G401 (cell line): ENCODE measurements around the gene PHTF2. TPM values are rescaled to one million over a fixed set of nuclear protein-coding genes. Genes with fewer than 3 reads are reported as not detected.
"Not testable (repeated sequence)": the region's sequence is repeated elsewhere in the genome, so short reads cannot be mapped to it uniquely, and the experiment has no call there.

Experiments used
- DNase-seq: peaks from one replicate; pipeline ENCODE4 v3.0.0-alpha.2; 2015; ENCODE audit warnings: low spot score
- in situ Hi-C: cut with HindIII; loops from 2 replicates; pipeline ENCODE4 v1.10.0; 2016; ENCODE audit warnings: low sequenced_read_pairs, mixed read lengths
- total RNA-seq: library from RNA; depleted of rRNA; stranded (reverse); fragments of >200 nt; shearing (Covaris generic); gene quantifications from 2 replicates; pipeline ENCODE4 v1.2.3, GENCODE V29; 2014

PHTF2 gene
- total RNA-seq, 1 experiment from 2014 or later, result 7.1 TPM

- in situ Hi-C loops, result no loop called here
- no peak for DNase-seq
Measured at GRCh38 chr7:77863860-77864259, 65.3 kb downstream of the PHTF2 start.

GRCh38 chr7:77866370-77866769 is 67.8 kb downstream of the PHTF2 start:
- in situ Hi-C loops, result no loop called here

GRCh38 chr7:77866786-77867536 is 68.4 kb downstream of the PHTF2 start:
- in situ Hi-C loops, result no loop called here
- no peak for DNase-seq

More at GRCh38 chr7:77866370-77866769, 67.8 kb downstream of the PHTF2 start:
- DNase-seq, result no peak

- in situ Hi-C loops, result no loop called here
- no peak for DNase-seq
Measured at GRCh38 chr7:77867537-77867865, 68.9 kb downstream of the PHTF2 start.

- DNase-seq, in situ Hi-C loops: not testable (repeated sequence)
Measured at GRCh38 chr7:77872256-77872655, 73.7 kb downstream of the PHTF2 start.

- in situ Hi-C loops, DNase-seq: not testable (repeated sequence)
Measured at GRCh38 chr7:77873416-77874327, 75.1 kb downstream of the PHTF2 start.

- in situ Hi-C loops, result no loop called here
- DNase-seq, result no peak
Measured at GRCh38 chr7:77877791-77878190, 79.2 kb downstream of the PHTF2 start.

GRCh38 chr7:77878500-77878899 is 79.9 kb downstream of the PHTF2 start:
- in situ Hi-C loops, result no loop called here
- DNase-seq, result no peak

GRCh38 chr7:77879272-77879671 is 80.7 kb downstream of the PHTF2 start:
- in situ Hi-C loops, result no loop called here
- no peak for DNase-seq

- in situ Hi-C loops, result no loop called here
- no peak for DNase-seq
Measured at GRCh38 chr7:77881871-77882270, 83.3 kb downstream of the PHTF2 start.

- in situ Hi-C loops, result no loop called here
- no peak for DNase-seq
Measured at GRCh38 chr7:77885155-77885554, 86.6 kb downstream of the PHTF2 start.

GRCh38 chr7:77887567-77887966 is 89.0 kb downstream of the PHTF2 start:
- in situ Hi-C loops, result no loop called here
- DNase-seq, result no peak

- no peak for DNase-seq
- in situ Hi-C loops, result no loop called here
Measured at GRCh38 chr7:77888998-77889397, 90.4 kb downstream of the PHTF2 start.

- in situ Hi-C loops, result no loop called here
- DNase-seq, result no peak
Measured at GRCh38 chr7:77893813-77894212, 95.2 kb downstream of the PHTF2 start.

- in situ Hi-C loops, result no loop called here
- DNase-seq, result no peak
Measured at GRCh38 chr7:77894574-77895091, 96.1 kb downstream of the PHTF2 start.

GRCh38 chr7:77895905-77896304 is 97.3 kb downstream of the PHTF2 start:
- in situ Hi-C loops, result no loop called here
- DNase-seq, result no peak

GRCh38 chr7:77897004-77897547 is 98.5 kb downstream of the PHTF2 start:
- in situ Hi-C loops, result no loop called here
- DNase-seq, result no peak

- in situ Hi-C loops, result no loop called here
- DNase-seq, result no peak
Measured at GRCh38 chr7:77899516-77899915, 100.9 kb downstream of the PHTF2 start.

- in situ Hi-C loops, result no loop called here
- DNase-seq, result no peak
Measured at GRCh38 chr7:77903597-77903996, 105.0 kb downstream of the PHTF2 start.

- DNase-seq, result no peak
- in situ Hi-C loops, result no loop called here
Measured at GRCh38 chr7:77904252-77904651, 105.7 kb downstream of the PHTF2 start.
